Keratinocyte (primary cell): ENCODE data around the gene USP12.

Experiments used
- EZH2 ChIP-seq: IDR thresholded peaks from one replicate; pipeline ENCODE4 v1.6.1; 2012; ENCODE audit warnings: inconsistent platforms, mild to moderate bottlenecking, low read length, moderate library complexity
- TF ChIP-seq, protein P1 (sequence below), 3 experiments: IDR thresholded peaks in 1 of 3; conservative IDR thresholded peaks in 1 of 3; optimal IDR thresholded peaks in 1 of 3; 2 replicates in 2 of 3; 3 replicates in 1 of 3; pipeline versions ENCODE3 to v1.5.1; 2011; ENCODE audit warnings: low read length in 3 of 3, mild to moderate bottlenecking in 3 of 3, moderate library complexity in 2 of 3, control low read depth in 1 of 3, inconsistent platforms in 1 of 3; ENCODE audit not compliant: insufficient read depth in 2 of 3; ENCODE audit errors: extremely low read depth in 1 of 3

- TF ChIP-seq, protein P1, sequence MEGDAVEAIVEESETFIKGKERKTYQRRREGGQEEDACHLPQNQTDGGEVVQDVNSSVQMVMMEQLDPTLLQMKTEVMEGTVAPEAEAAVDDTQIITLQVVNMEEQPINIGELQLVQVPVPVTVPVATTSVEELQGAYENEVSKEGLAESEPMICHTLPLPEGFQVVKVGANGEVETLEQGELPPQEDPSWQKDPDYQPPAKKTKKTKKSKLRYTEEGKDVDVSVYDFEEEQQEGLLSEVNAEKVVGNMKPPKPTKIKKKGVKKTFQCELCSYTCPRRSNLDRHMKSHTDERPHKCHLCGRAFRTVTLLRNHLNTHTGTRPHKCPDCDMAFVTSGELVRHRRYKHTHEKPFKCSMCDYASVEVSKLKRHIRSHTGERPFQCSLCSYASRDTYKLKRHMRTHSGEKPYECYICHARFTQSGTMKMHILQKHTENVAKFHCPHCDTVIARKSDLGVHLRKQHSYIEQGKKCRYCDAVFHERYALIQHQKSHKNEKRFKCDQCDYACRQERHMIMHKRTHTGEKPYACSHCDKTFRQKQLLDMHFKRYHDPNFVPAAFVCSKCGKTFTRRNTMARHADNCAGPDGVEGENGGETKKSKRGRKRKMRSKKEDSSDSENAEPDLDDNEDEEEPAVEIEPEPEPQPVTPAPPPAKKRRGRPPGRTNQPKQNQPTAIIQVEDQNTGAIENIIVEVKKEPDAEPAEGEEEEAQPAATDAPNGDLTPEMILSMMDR (optimal IDR thresholded peaks at IDR 0.05 in 1 of 3, IDR thresholded peaks at IDR 0.05 in 1 of 3, conservative IDR thresholded peaks at IDR 0.05 in 1 of 3; ENCODE audit: extremely low read depth in 1 of 3, insufficient read depth in 2 of 3, low read length in 3 of 3): no peak
- TF ChIP-seq EZH2: no peak
Measured at GRCh38 chr13:27172495-27172842, 858 bp upstream of the USP12 start.
